ENCODE measurements around the gene SLC22A1.
"Not testable (repeated sequence)": the region's sequence is repeated elsewhere in the genome, so short reads cannot be mapped to it uniquely, and the experiment has no call there.

The SLC22A1 gene

DNA sequence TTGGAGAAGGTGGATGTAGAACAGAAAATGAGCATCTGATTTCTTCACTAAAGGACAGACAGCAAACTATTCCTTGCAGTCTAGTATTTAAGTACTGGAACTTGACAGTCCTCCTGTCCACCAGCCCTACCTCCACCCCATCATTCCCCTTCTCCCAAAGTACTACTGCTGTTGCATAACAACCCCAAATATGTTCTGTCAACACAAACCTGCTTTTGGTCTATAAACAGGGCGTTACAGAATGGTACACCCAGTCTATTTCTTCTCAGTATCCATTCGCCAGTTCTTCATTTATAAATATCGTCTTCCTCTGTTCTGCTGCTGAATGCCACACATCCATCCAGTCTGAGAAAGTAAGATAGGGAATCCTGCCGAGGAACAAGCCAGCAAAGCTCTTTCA, 27.7 kb upstream of the SLC22A1 start:
- no peak for DNase-seq (ENCODE audit: low spot score)

GRCh38 chr6:160095146-160095845, 26.3 kb upstream of the SLC22A1 start:
- no peak for DNase-seq (ENCODE audit: low spot score)

DNA sequence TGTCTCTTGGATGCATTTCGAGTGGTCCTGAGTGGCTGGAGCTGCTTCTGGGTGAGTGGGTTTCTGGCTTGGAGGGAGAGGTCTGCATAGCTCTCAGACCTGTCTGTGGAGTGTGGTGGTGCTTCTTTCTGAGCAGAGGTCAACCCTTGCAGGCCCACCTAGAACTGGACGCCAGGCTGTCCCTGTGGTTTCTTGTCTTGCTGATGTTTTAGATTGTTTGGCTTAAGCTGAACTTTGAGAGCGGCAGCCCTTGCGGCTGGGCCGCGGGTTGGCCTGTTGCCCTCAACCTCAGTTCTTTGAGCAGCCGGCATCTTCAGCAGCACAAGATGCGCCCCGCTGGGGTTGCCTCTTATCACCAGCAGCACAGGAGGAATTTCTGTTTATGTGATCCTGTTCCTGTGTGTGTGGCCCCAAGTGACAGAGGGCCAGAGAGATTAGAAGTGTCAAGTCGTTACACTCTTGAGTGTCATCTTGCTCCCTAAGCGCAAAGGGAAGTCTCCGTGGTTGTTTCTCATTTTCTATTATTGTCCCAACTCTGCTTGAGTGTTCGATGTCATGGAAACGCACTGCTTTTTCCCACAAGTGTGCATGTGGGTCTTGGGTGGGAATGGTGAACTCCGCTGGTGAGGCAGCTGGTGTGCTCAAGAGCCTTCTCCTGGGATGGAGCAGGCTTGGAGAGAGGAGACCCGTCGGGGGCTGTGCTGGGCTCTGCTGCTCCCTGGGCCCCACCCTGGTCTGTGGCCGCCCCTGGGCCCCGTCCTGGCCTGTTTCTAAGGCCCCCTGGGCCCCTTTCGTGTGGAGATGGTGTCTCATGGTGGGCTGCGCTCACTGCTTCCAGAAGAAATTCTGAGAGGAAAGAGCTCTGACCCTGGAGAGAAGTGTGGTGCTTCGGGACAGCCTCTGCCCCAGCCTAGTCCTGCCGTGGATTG, 20.1 kb upstream of the SLC22A1 start:
- no peak for DNase-seq (ENCODE audit: low spot score)

DNA sequence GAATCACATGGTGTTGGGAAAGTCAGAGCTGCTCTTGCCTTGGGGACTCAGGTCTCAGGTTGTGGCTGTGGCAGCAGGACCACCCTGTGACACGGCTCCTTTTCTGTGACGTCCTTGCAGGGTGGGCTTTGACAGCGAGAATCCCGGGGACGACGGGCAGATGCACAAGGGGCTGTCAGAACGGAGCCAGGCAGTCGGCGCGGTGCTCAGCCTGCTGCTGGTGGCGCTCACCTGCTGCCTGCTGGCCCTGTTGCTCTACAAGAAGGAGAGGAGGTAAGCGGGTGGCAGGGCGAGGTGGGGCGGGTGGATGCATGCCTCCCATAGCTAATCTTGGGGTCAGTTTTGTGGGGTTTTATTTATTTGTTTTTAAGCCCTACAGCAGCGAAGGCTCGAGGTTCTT, 19.2 kb upstream of the SLC22A1 start:
- DNase-seq (ENCODE audit: low spot score): no peak

DNA sequence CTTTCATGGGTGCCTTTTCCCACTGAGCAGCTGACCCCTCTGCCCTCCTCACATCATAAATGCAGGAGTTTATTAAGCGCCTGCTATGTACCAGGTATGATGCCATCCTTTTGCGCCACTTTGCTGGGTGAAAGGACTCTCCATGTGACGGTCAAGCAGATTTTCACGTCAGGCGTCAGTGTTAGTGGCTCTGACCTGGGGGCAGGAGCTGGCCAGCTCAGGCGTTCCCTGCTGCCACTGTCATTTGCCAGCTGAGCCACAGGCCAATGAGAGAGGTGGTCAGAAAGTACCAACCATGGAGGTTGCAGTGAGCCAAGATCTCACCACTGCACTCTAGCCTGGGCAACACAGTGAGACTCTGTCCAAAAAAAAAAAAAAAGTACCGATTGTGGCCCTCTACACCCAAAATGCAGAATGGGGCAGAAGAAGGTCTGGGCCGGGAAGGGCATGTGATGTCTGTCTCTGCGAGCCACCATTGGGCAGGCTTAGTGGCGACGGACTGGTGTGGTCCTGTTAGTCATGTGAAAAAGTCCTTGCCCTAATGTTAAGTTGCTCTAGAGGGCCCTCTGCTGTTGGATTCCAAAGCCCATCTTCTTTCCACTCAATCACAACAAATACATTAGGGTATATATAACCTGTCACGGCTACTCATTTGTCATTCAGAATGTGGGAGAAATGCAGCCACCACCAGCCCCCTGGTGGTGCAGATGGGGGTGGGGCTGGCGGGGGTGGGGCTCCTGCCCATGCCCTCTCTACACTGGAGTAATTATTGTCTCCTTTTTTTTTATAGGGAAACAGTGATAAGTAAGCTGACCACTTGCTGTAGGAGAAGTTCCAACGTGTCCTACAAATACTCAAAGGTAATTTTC, 18.4 kb upstream of the SLC22A1 start:
- no peak for DNase-seq (ENCODE audit: low spot score)

DNA sequence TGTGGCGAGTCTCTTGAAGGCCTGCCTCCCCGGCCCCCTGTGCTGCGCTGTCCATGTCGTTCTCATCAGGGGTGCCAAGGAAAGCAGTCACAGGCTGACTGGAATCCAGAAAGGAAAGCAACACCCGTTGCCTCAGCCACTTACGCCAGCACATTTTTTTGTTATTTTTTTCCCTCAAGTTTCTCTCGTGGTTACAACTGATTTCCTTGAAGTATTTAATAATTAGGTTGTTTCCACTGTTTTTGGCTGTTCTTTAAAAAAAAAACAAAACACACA, 17.9 kb upstream of the SLC22A1 start:
- DNase-seq (ENCODE audit: low spot score): no peak

GRCh38 chr6:160104821-160105517, 16.6 kb upstream of the SLC22A1 start:
- no peak for DNase-seq (ENCODE audit: low spot score)

DNA sequence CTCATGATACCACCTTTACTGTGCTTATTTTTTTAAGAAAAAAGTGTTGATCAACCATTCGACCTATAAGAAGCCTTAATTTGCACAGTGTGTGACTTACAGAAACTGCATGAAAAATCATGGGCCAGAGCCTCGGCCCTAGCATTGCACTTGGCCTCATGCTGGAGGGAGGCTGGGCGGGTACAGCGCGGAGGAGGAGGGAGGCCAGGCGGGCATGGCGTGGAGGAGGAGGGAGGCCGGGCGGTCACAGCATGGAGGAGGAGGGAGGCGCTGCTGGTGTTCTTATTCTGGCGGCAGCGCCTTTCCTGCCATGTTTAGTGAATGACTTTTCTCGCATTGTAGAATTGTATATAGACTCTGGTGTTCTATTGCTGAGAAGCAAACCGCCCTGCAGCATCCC, 15.6 kb upstream of the SLC22A1 start:
- no peak for DNase-seq (ENCODE audit: low spot score)

DNA sequence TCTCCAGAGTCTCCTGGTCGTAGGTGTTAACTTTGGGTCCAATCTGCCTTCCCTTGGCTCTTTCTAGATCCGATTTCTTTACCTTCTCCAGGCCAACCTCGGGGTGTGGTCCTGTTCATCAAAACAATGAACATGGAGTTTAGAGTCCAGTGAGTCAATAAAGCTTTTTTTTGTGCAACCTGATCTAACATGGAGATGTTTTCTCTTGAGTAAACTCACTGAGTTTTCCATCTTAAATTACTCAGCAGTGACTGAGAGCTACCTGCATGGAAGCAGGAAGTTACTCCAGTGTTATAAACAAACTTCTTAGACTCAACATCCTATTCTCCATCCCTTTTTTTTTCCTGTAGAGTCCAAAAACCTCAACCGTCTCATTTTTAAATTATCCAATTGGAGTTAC, 14.9 kb upstream of the SLC22A1 start:
- DNase-seq (ENCODE audit: low spot score): no peak

DNA sequence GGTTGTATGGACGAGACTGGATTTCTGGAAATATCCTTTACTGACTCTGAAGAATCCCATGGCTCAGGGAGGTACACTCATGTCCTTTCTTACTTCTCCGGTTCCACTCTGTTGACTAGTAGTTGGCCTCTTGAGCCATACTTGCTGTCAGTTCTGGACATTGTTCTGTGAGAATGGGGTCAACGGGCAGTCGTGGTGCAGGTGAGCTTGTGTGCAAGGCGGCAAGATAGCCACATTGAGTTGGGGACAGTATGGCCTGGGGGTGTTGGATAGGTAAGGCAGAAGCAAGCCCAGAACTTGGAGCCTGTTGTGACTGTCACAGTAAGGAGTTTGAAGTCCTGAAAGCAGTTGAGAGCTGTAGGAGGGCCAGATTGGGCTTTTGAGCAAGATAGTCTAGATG, 13.5 kb upstream of the SLC22A1 start:
- no peak for DNase-seq (ENCODE audit: low spot score)

- no peak for DNase-seq (ENCODE audit: low spot score)
Measured at GRCh38 chr6:160110586-160111123, 11.0 kb upstream of the SLC22A1 start.

DNA sequence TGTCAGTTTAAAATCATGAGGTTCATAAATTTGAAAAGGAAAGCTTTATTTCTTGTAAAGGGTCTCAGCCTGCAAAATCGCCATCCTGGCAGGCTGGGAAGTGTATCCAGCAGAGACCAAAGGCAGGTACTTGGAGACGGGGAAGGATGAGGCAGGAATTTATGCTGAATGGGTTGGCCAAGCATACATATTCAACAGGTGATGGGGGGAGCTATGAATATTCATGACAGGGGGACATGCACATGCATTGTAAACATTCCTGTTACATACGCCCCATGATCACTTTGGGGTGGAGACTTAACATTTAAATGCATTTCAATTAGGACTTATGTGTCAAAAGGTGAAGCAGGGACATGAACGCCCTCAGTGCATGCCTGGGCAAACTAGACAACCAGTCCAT, 9.8 kb upstream of the SLC22A1 start:
- no peak for DNase-seq (ENCODE audit: low spot score)

- DNase-seq (ENCODE audit: low spot score): no peak
Measured at GRCh38 chr6:160112628-160113299, 8.9 kb upstream of the SLC22A1 start.

GRCh38 chr6:160114536-160114935, 7.1 kb upstream of the SLC22A1 start:
- not testable (repeated sequence) for DNase-seq (ENCODE audit: low spot score)

DNA sequence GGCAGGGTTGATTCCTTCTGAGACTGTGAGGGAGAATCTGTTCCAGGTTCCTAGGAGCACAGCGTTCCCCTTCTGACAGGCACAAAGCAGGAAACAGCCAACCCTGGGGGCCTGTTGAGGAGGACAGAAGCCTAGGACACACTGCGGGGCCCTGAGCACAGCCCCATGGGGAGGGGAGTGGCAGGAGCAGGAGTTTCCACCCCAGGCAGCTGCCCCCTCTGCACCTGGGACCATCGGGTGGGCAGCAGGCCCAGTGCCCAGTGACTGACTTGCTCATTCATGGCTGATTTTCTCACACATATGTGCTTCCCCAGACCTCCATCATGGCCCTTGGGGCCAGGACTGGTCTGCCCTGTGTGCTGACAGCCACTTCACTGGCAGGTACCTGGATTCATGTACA, 6.2 kb upstream of the SLC22A1 start:
- DNase-seq (ENCODE audit: low spot score): no peak

DNA sequence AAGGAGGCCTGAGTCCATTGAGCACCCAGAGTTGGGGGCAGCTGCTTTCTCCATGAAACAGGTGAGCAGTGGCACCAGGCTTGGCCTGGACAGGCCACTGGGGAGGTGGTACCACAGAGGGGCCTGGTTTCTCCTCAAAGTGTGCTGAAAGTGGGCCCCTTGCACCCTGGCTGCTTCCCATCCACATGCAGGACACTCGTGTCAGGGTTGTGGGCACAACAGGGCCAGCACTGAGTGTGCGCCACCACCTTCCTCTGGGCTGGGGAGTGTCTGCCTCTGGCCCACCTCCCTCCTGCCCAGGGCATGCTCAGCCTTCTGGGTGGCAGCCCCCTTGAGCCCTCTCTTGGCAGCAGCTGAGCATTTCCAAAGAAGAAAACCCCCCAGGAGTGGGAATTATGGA, 5.2 kb upstream of the SLC22A1 start:
- DNase-seq (ENCODE audit: low spot score): no peak

DNA sequence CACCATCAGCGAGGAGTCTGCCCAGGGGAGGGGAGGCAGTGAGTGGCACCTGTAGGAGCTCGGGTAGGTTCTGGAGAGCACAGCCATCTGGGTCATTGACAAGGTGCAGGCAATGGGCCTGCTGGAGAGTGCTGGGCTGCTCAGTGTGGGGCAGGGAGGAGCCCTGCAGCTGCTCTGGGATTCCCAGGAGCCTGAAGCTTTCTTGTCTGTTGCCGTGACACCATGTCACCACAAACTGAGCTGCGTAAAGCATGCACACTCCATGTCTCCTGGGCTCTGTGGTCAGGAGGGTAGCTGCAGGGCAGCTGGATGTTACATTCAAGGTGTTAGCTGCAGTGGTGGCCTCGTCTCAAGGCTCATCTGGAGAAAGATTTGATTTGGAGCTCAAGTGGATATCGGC, 4.5 kb upstream of the SLC22A1 start:
- DNase-seq (ENCODE audit: low spot score): no peak

GRCh38 chr6:160118620-160119229, 2.9 kb upstream of the SLC22A1 start:
- DNase-seq (ENCODE audit: low spot score): no peak

DNA sequence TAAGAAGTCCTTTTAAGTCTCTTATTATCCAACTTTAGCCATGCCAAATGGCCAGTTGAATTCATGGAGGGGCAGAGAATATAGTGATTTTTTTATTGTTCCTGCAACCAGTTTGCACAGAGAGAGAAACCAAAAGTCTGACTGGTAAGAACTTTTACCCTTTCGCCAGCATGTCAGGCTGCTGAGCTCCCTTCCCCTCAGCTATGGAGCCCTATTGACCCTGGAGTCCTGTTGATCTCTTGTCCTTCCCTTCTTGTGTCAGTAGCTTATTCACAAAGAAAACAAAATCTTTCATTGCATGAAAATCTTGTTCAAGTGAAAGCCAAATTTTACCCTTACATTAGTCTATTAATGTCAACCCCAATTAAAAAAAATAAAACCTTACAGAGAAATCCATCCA, 1.5 kb upstream of the SLC22A1 start:
- no peak for DNase-seq (ENCODE audit: low spot score)

DNA sequence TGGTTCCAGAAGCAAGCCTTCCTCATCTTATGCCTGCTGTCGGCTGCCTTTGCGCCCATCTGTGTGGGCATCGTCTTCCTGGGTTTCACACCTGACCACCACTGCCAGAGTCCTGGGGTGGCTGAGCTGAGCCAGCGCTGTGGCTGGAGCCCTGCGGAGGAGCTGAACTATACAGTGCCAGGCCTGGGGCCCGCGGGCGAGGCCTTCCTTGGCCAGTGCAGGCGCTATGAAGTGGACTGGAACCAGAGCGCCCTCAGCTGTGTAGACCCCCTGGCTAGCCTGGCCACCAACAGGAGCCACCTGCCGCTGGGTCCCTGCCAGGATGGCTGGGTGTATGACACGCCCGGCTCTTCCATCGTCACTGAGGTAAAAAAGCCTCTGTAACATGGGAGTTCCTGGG, 366 bp downstream of the SLC22A1 start:
- DNase-seq (ENCODE audit: low spot score): no peak

- DNase-seq (ENCODE audit: low spot score): no peak
Measured at GRCh38 chr6:160122744-160123143, 1.1 kb downstream of the SLC22A1 start.

All from globus pallidus (tissue), 1 donor.